Left kidney (tissue), 8 donors: ENCODE results near the gene CNRIP1. TPM values are rescaled to one million over a fixed set of nuclear protein-coding genes. Genes with fewer than 3 reads are reported as not detected.
"Not testable (repeated sequence)": the region's sequence is repeated elsewhere in the genome, so short reads cannot be mapped to it uniquely, and the experiment has no call there.

ENCODE experiments used
- DNase-seq: peaks from one replicate; pipeline ENCODE4 v3.0.0-alpha.2; 2013
- long read RNA-seq, 8 donors: transcript quantifications; one replicate each; lab custom pipeline, GENCODE V29; 2026
- polyA plus RNA-seq: library from polyadenylated mRNA; unstranded; fragments of 120-200 nt; gene quantifications from one replicate; pipeline ENCODE4 v1.2.1, GENCODE V29; 2013; ENCODE audit not compliant: insufficient read length

Gene CNRIP1
- polyA plus RNA-seq: 21.5 TPM
- long read RNA-seq, donor 1, transcript CNRIP1-201 (3 exons, 1,953 nt): major isoform, 13 of 21 reads
- long read RNA-seq, donor 1, partial matches to known transcripts: 8 of 21 reads
- long read RNA-seq, donor 1, other reads (novel, unspliced or antisense): 0 of 21 reads
- long read RNA-seq, donor 2, transcript CNRIP1-201 (3 exons, 1,953 nt): major isoform, 9 of 11 reads
- long read RNA-seq, donor 2, partial matches to known transcripts: 0 of 11 reads
- long read RNA-seq, donor 2, other reads (novel, unspliced or antisense): 0 of 11 reads
- long read RNA-seq, donor 3, partial matches to known transcripts: 0 of 4 reads
- long read RNA-seq, donor 3, other reads (novel, unspliced or antisense): 0 of 4 reads
- long read RNA-seq, donor 4: 0 reads
- long read RNA-seq, donor 5, transcript CNRIP1-201 (3 exons, 1,953 nt): major isoform, 9 of 9 reads
- long read RNA-seq, donor 5, partial matches to known transcripts: 0 of 9 reads
- long read RNA-seq, donor 5, other reads (novel, unspliced or antisense): 0 of 9 reads
- long read RNA-seq, donor 6, transcript CNRIP1-201 (3 exons, 1,953 nt): major isoform, 8 of 10 reads
- long read RNA-seq, donor 6, partial matches to known transcripts: 0 of 10 reads
- long read RNA-seq, donor 6, other reads (novel, unspliced or antisense): 0 of 10 reads
- long read RNA-seq, donor 7, transcript CNRIP1-201 (3 exons, 1,953 nt): major isoform, 12 of 14 reads
- long read RNA-seq, donor 7, partial matches to known transcripts: 0 of 14 reads
- long read RNA-seq, donor 7, other reads (novel, unspliced or antisense): 0 of 14 reads
- long read RNA-seq, donor 8, transcript CNRIP1-201 (3 exons, 1,953 nt): major isoform, 5 of 5 reads
- long read RNA-seq, donor 8, partial matches to known transcripts: 0 of 5 reads
- long read RNA-seq, donor 8, other reads (novel, unspliced or antisense): 0 of 5 reads

- DNase-seq: peak; percentile 66
Measured at GRCh38 chr2:68319398-68320117, at the start of gene CNRIP1. Gene CNRIP1, minus strand, starts transcription at chr2:68319949. Its CDS starts 549 bp downstream, at chr2:68319400.

- DNase-seq: no peak
Measured at GRCh38 chr2:68369337-68369734, 49.6 kb upstream of the CNRIP1 start.

- DNase-seq: peak; percentile 43
Measured at GRCh38 chr2:68368654-68369336, 49.0 kb upstream of the CNRIP1 start.

- no peak for DNase-seq
Measured at GRCh38 chr2:68367953-68368653, 48.4 kb upstream of the CNRIP1 start.

- no peak for DNase-seq
Measured at GRCh38 chr2:68366083-68366560, 46.4 kb upstream of the CNRIP1 start.

GRCh38 chr2:68365087-68365486, 45.3 kb upstream of the CNRIP1 start, which contains the start of gene PLEK:
Gene PLEK, plus strand, starts transcription at chr2:68365282. Its CDS starts 70 bp downstream, at chr2:68365352.
- no peak for DNase-seq

GRCh38 chr2:68363721-68364120, 44.0 kb upstream of the CNRIP1 start:
- no peak for DNase-seq

- DNase-seq: no peak
Measured at GRCh38 chr2:68362749-68363148, 43.0 kb upstream of the CNRIP1 start.

- DNase-seq: peak; percentile 22
Measured at GRCh38 chr2:68362069-68362468, 42.3 kb upstream of the CNRIP1 start.

- no peak for DNase-seq
Measured at GRCh38 chr2:68359889-68360288, 40.1 kb upstream of the CNRIP1 start.

- DNase-seq: no peak
Measured at GRCh38 chr2:68357605-68358337, 38.0 kb upstream of the CNRIP1 start.

- DNase-seq: no peak
Measured at GRCh38 chr2:68356599-68357239, 37.0 kb upstream of the CNRIP1 start.

GRCh38 chr2:68352651-68353391, 33.1 kb upstream of the CNRIP1 start:
- DNase-seq: no peak

GRCh38 chr2:68351997-68352396, 32.2 kb upstream of the CNRIP1 start:
- DNase-seq: no peak

- not testable (repeated sequence) for DNase-seq
Measured at GRCh38 chr2:68349091-68349490, 29.3 kb upstream of the CNRIP1 start.

- no peak for DNase-seq
Measured at GRCh38 chr2:68345129-68345875, 25.6 kb upstream of the CNRIP1 start.

- no peak for DNase-seq
Measured at GRCh38 chr2:68344031-68344430, 24.3 kb upstream of the CNRIP1 start.

GRCh38 chr2:68342470-68342869, 22.7 kb upstream of the CNRIP1 start:
- no peak for DNase-seq
